Osteoblast (primary cell): Measurements from ENCODE around the gene HCFC1R1. TPM values are rescaled to one million over a fixed set of nuclear protein-coding genes. Genes with fewer than 3 reads are reported as not detected.

Source experiments
- DNase-seq: peaks from one replicate; pipeline ENCODE4 v3.0.0; 2011; ENCODE audit warnings: low spot score, mixed read lengths; ENCODE audit not compliant: insufficient read length; ENCODE audit errors: missing footprints
- H2AFZ ChIP-seq: 2 replicates; pipeline ENCODE4 v1.6.0; 2011; ENCODE audit warnings: mild to moderate bottlenecking, low read length
- H3K27ac ChIP-seq: 2 replicates; pipeline ENCODE4 v1.5.1; 2011; ENCODE audit warnings: mild to moderate bottlenecking, low read depth, low read length, moderate library complexity
- H3K27me3 ChIP-seq: 2 replicates; pipeline ENCODE4 v1.6.0; 2012; ENCODE audit warnings: mild to moderate bottlenecking, control low read depth, inconsistent platforms, low read length, moderate library complexity; ENCODE audit not compliant: insufficient read depth
- H3K36me3 ChIP-seq: 2 replicates; pipeline ENCODE4 v1.5.1; 2011; ENCODE audit warnings: mild to moderate bottlenecking, low read length, control low read depth, moderate library complexity; ENCODE audit not compliant: insufficient read depth
- H3K4me1 ChIP-seq: 2 replicates; pipeline ENCODE4 v1.5.1; 2011; ENCODE audit warnings: mild to moderate bottlenecking, low read length, control low read depth, moderate library complexity; ENCODE audit not compliant: insufficient read depth
- H3K4me2 ChIP-seq: 2 replicates; pipeline ENCODE4 v1.6.0; 2011; ENCODE audit warnings: mild to moderate bottlenecking, low read length; ENCODE audit not compliant: insufficient read depth
- H3K4me3 ChIP-seq: fragments of 200-600 bp; sonication (generic); 3 replicates; pipeline ENCODE4 v1.5.1; 2012; ENCODE audit warnings: mild to moderate bottlenecking, low read length, inconsistent platforms; ENCODE audit not compliant: insufficient read depth
- H3K79me2 ChIP-seq: 2 replicates; pipeline ENCODE4 v1.6.0; 2012; ENCODE audit warnings: mild to moderate bottlenecking, low read length, control low read depth, inconsistent platforms; ENCODE audit not compliant: insufficient read depth
- H3K9me3 ChIP-seq: 2 replicates; pipeline ENCODE4 v1.5.1; 2011; ENCODE audit warnings: low read depth, low read length, control low read depth
- H4K20me1 ChIP-seq: 2 replicates; pipeline ENCODE4 v1.6.0; 2012; ENCODE audit warnings: mild to moderate bottlenecking, low read length, control low read depth; ENCODE audit not compliant: insufficient read depth
- total RNA-seq: library from RNA; depleted of rRNA; stranded (reverse); fragments of >200 nt; gene quantifications from 2 replicates; pipeline ENCODE4 v1.2.3, GENCODE V29; 2012
- TF ChIP-seq, protein P1 (sequence below): IDR thresholded peaks from 2 replicates; pipeline ENCODE4 v1.5.1; 2011; ENCODE audit warnings: mild to moderate bottlenecking, low read depth, low read length, moderate library complexity; ENCODE audit errors: extremely low read depth

The HCFC1R1 gene
- total RNA-seq, 1 donor = 20.3 TPM

DNA sequence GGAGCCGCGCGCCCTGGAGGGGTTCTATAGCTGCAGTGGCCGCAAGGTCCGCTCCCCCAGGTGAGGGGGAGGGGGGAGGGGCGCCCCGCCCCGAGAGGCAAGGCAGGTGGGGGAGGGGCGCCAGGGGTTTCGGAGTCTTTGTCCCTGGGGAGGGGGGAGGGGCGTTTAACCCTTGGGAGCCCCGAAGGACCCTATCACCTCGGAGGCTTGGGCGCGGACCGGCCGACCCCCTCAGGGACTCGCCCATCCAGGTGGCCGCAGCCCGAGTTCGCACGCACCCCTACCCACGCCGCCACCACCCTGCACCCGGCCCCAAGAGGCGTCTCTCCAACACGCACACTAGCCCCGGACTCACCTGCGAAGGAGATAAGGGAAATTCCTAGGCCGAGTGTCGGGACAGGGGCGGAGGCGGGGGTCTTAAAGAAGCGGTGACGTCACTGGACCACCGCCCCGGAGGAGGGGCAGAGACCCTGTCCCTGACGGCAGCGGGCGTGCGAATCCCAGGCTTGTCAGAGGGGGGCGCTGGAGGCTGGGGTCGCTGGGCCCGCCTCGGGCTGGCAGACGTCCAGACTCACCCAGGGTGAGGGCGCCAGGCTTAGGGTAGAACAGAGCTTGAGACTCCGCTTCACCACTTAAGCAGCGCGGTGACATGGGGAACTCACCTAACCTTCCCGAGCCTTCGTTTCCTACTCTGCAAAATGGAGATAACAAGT lies 5.8 kb downstream of the HCFC1R1 start, which contains the start of gene CLDN6:
Gene CLDN6, minus strand, starts transcription at position 390 of the 713 bp plus-strand sequence. CDS start 2,162 bp downstream, outside the sequence.
- H3K4me1 ChIP-seq = peaks cover 11% of the 10 kb centered on the region
- no peak within 1 kb of the TSS for H2AFZ ChIP-seq
- H3K27me3 ChIP-seq = peaks cover 20% of the 10 kb centered on the region
- no peak for DNase-seq
- peaks cover 19% of the 10 kb centered on the region for H4K20me1 ChIP-seq
- H3K79me2 ChIP-seq = no peaks in the 10 kb centered on the region
- H3K27ac ChIP-seq = no peak within 1 kb of the TSS
- H3K4me3 ChIP-seq = no peak within 1 kb of the TSS
- peaks cover 15% of the 10 kb centered on the region for H3K36me3 ChIP-seq
- TF ChIP-seq, protein P1, sequence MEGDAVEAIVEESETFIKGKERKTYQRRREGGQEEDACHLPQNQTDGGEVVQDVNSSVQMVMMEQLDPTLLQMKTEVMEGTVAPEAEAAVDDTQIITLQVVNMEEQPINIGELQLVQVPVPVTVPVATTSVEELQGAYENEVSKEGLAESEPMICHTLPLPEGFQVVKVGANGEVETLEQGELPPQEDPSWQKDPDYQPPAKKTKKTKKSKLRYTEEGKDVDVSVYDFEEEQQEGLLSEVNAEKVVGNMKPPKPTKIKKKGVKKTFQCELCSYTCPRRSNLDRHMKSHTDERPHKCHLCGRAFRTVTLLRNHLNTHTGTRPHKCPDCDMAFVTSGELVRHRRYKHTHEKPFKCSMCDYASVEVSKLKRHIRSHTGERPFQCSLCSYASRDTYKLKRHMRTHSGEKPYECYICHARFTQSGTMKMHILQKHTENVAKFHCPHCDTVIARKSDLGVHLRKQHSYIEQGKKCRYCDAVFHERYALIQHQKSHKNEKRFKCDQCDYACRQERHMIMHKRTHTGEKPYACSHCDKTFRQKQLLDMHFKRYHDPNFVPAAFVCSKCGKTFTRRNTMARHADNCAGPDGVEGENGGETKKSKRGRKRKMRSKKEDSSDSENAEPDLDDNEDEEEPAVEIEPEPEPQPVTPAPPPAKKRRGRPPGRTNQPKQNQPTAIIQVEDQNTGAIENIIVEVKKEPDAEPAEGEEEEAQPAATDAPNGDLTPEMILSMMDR = no peak
- no peak within 1 kb of the TSS for H3K4me2 ChIP-seq
- H3K9me3 ChIP-seq = no peaks in the 10 kb centered on the region

DNA sequence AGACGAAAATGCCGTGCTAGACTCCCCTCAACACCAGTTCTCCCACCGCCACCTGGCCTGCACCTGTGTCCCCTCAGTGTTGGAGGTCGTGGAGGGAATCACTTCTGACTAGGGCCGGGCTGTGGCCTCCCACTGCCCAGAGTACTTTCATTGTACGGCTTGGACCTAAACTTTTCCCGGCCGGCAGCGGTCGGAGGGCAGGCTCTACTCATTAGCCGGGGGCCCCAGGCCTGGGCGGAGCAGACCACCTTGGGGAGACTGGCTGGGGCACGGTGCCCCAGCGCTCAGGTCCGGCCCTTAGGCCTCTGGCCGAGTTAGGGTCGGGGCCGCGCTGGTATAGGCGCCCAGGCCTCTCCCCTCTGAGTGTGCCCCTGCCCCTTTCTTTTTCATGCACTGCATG lies 6.4 kb downstream of the HCFC1R1 start:
- Histone ChIP-seq H3K27me3 (peaks cover 25% of the 10 kb centered on the region), H3K4me3 (no peak overlapping the region), H2AFZ (no peak overlapping the region), H3K36me3 (peaks cover 10% of the 10 kb centered on the region), H3K9me3 (no peaks in the 10 kb centered on the region), H3K79me2 (no peaks in the 10 kb centered on the region), H3K27ac (no peak overlapping the region), H4K20me1 (peaks cover 15% of the 10 kb centered on the region), H3K4me1 (peaks cover 5% of the 10 kb centered on the region), H3K4me2 (no peak overlapping the region)
- TF ChIP-seq, protein P1 = no peak
- DNase-seq = no peak

DNA sequence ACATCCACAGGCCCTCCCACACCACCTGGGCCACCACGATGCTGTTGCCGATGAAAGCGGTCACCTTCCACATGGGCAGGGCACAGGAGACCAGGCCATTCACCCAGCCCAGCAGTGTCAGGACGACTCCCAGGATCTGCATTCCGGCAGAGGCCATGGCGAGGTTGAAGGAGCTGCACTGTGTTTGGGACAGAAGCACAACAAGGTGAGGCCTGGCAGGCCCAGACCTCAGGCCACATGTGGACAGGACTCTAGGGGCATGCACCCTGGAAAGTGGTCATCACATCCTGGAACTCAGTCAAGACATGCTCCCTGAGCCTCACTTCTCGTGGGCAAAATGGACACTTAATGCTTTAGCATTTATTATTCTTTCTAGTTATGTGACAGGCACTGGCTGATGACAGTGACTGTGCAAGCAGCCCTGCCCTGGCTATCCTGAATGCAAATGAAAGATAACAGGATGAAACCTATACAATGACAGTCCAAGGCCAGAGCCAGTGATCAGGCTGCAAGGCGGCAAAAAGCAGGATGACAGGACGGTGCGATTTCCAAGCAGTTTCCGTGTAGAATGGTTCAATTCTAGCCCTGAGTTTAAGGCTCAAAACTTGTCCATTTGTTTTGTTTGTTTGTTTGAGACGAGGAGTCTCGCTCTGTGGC lies 7.7 kb downstream of the HCFC1R1 start:
- H3K4me1 ChIP-seq = no peaks in the 10 kb centered on the region
- DNase-seq = no peak
- H3K4me2 ChIP-seq = no peak overlapping the region
- peaks cover 36% of the 10 kb centered on the region for H3K27me3 ChIP-seq
- no peak overlapping the region for H2AFZ ChIP-seq
- H3K9me3 ChIP-seq = no peaks in the 10 kb centered on the region
- H3K36me3 ChIP-seq = no peaks in the 10 kb centered on the region
- TF ChIP-seq, protein P1 = no peak
- peaks cover 3% of the 10 kb centered on the region for H4K20me1 ChIP-seq
- H3K79me2 ChIP-seq = no peaks in the 10 kb centered on the region
- no peak overlapping the region for H3K27ac ChIP-seq
- no peak overlapping the region for H3K4me3 ChIP-seq

DNA sequence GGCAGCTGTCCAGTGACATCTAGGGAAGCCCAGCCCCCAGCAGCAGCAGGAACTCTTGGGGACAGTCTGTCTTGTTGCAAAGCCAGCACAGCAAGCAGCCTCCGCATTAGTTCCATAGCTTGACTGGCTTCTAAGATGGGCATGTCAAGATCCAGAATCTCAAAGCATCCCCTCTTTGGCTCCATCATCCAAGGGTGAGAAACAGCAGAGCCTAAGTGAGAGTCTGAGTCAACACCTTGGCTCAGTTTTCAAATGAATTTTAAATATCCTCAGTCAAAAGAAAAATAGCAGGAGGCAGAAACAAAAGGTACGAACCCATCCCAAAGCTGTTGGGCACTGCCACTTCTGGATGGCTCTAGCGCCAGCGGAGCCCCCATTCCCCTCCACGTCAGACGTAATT lies 8.8 kb downstream of the HCFC1R1 start:
- no peaks in the 10 kb centered on the region for H3K4me1 ChIP-seq

More for the DNA sequence above, 8.8 kb downstream of the HCFC1R1 start:
- Histone ChIP-seq H3K79me2 (no peaks in the 10 kb centered on the region), H3K9me3 (no peaks in the 10 kb centered on the region), H3K36me3 (no peaks in the 10 kb centered on the region), H3K4me3 (no peak overlapping the region), H3K4me2 (no peak overlapping the region), H4K20me1 (no peaks in the 10 kb centered on the region), H2AFZ (no peak overlapping the region), H3K27ac (no peak overlapping the region), H3K27me3 (peaks cover 45% of the 10 kb centered on the region)
- no peak for DNase-seq
- TF ChIP-seq, protein P1 = no peak
